B cell (primary cell): Measurements from ENCODE around the gene ESPN.
"Not testable (repeated sequence)": the region's sequence is repeated elsewhere in the genome, so short reads cannot be mapped to it uniquely, and the experiment has no call there.

Source experiments
- EZH2 ChIP-seq: IDR thresholded peaks from 2 replicates; pipeline ENCODE4 v1.6.1; 2012; ENCODE audit warnings: borderline replicate concordance, low read depth, mild to moderate bottlenecking, moderate library complexity, low read length; ENCODE audit not compliant: insufficient read depth, poor library complexity, severe bottlenecking
- TF ChIP-seq, protein P1 (sequence below): fragments of 200-600 bp; IDR thresholded peaks from one replicate; pipeline ENCODE4 v1.8.0; 2022; ENCODE audit warnings: antibody characterized with exemption, mild to moderate bottlenecking

DNA sequence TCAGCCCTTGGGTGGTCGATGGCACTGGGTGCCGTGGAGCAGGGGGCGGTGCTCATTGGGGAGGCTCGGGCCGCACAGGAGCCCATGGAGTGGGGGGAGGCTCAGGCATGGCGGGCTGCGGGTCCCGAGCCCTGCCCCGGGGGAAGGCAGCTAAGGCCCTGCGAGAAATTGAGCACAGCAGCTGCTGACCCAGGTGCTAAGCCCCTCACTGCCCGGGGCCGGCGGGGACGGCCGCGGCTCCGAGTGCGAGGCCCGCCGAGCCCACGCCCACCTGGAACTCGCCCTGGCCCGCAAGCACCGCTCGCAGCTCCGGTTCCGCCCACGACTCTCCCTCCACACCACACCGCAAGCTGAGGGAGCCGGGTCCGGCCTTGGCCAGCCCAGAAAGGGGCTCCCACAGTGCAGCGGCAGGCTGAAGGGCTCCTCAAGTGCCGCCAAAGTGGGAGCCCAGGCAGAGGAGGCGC, 28.8 kb upstream of the ESPN start:
- TF ChIP-seq, protein P1, sequence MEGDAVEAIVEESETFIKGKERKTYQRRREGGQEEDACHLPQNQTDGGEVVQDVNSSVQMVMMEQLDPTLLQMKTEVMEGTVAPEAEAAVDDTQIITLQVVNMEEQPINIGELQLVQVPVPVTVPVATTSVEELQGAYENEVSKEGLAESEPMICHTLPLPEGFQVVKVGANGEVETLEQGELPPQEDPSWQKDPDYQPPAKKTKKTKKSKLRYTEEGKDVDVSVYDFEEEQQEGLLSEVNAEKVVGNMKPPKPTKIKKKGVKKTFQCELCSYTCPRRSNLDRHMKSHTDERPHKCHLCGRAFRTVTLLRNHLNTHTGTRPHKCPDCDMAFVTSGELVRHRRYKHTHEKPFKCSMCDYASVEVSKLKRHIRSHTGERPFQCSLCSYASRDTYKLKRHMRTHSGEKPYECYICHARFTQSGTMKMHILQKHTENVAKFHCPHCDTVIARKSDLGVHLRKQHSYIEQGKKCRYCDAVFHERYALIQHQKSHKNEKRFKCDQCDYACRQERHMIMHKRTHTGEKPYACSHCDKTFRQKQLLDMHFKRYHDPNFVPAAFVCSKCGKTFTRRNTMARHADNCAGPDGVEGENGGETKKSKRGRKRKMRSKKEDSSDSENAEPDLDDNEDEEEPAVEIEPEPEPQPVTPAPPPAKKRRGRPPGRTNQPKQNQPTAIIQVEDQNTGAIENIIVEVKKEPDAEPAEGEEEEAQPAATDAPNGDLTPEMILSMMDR: not testable (repeated sequence)
- TF ChIP-seq EZH2: not testable (repeated sequence)
